DOHH2 (cell line): ENCODE results near the gene RUSC1.
"Not testable (repeated sequence)": the region's sequence is repeated elsewhere in the genome, so short reads cannot be mapped to it uniquely, and the experiment has no call there.

Experiments used
- CTCF ChIP-seq: fragments of 200-600 bp; sonication (generic); IDR thresholded peaks from one replicate; pipeline ENCODE4 v1.5.1; 2014; ENCODE audit warnings: antibody characterized with exemption, mild to moderate bottlenecking, low read depth, low read length; ENCODE audit not compliant: poor library complexity, severe bottlenecking
- EZH2phosphoT487 ChIP-seq: fragments of 200-600 bp; sonication (generic); IDR thresholded peaks from 2 replicates; pipeline ENCODE4 v1.6.1; 2017; ENCODE audit warnings: borderline replicate concordance, mild to moderate bottlenecking, antibody characterized with exemption, low read length, moderate library complexity, mixed read lengths

- TF ChIP-seq CTCF, EZH2phosphoT487: not testable (repeated sequence)
Observed at GRCh38 chr1:155291006-155291405, 29.7 kb upstream of the RUSC1 start.
